HepG2 (cell line): ENCODE results near the gene KRTAP10-5. TPM values are rescaled to one million over a fixed set of nuclear protein-coding genes. Genes with fewer than 3 reads are reported as not detected.

Experiments
- ATAC-seq: fragments of 200-7000 bp; cut with Tn5 transposase; 3 replicates; pipeline ENCODE4 v1.9.1; 2020; ENCODE audit warnings: mild to moderate bottlenecking, moderate library complexity
- BruUV-seq: library from RNA; stranded (reverse); fragments of 400-500 nt; replicated peaks from 2 replicates; lab custom pipeline; 2021; lab: Mats Ljungman, UMichigan
- CTCF ChIA-PET: fragments of 300-600 bp; formaldehyde crosslinking; extraction: SDS; loops from one replicate; lab custom pipeline; 2021; ENCODE audit warnings: low total read pairs, inconsistent platforms, low intra/inter-chr PET ratio; lab: Yijun Ruan, JAX
- POLR2A ChIA-PET: fragments of 350-600 bp; sonication (Branson Sonifier 250); formaldehyde crosslinking; loops from one replicate; lab custom pipeline; 2020; ENCODE audit warnings: antibody characterized with exemption, inconsistent platforms; lab: Yijun Ruan, JAX
- DNase-seq: peaks from one replicate; pipeline ENCODE4 v3.0.0-alpha.2; 2015; ENCODE audit warnings: low spot score
- FAIRE-seq: peaks from 3 replicates; lab custom pipeline; 2011; peaks lifted over from hg19 to GRCh38; lab: Jason Lieb, UNC
- H2AFZ ChIP-seq: one replicate; pipeline ENCODE4 v1.6.1; 2011; ENCODE audit warnings: low read length, inconsistent platforms
- H3K27ac ChIP-seq: fragments of 300-600 bp; 3 replicates; pipeline ENCODE4 v1.8.0; 2011; ENCODE audit warnings: mixed run types, mild to moderate bottlenecking, mixed read lengths, low read length, inconsistent platforms; ENCODE audit not compliant: insufficient read depth; ENCODE audit errors: extremely low read length
- H3K27me3 ChIP-seq, 2 experiments: fragments of 200-600 bp in 1 of 2; 2 replicates in 1 of 2; 3 replicates in 1 of 2; pipeline versions ENCODE4 v1.6.0 to v1.8.0; 2011; ENCODE audit warnings: low read length in 2 of 2, mild to moderate bottlenecking in 2 of 2, moderate library complexity in 2 of 2, inconsistent platforms in 1 of 2; ENCODE audit not compliant: insufficient read depth in 2 of 2, control insufficient read depth in 1 of 2
- H3K36me3 ChIP-seq, 2 experiments: fragments of 200-600 bp in 1 of 2; replicated peaks in 1 of 2; 2 replicates in 1 of 2; 3 replicates in 1 of 2; pipeline versions ENCODE4 v1.5.1 to v1.8.0; 2011; ENCODE audit warnings: low read length in 2 of 2, inconsistent platforms in 1 of 2; ENCODE audit not compliant: insufficient read depth in 2 of 2, control insufficient read depth in 1 of 2
- H3K4me1 ChIP-seq: 2 replicates; pipeline ENCODE4 v1.5.1; 2012; ENCODE audit warnings: low read length, inconsistent platforms; ENCODE audit not compliant: insufficient read depth
- H3K4me2 ChIP-seq: 2 replicates; pipeline ENCODE4 v1.6.0; 2011; ENCODE audit warnings: low read depth, low read length, inconsistent platforms
- H3K4me3 ChIP-seq, 3 experiments: fragments of 200-600 bp in 1 of 3; sonication (generic), shearing (Covaris generic) in 1 of 3; replicated peaks in 1 of 3; 2 replicates each; pipeline ENCODE4 v1.5.1; 2011 to 2016; ENCODE audit warnings: low read length in 3 of 3, inconsistent platforms in 2 of 3, low read depth in 2 of 3, mild to moderate bottlenecking in 2 of 3, control low read depth in 1 of 3, mixed read lengths in 1 of 3; ENCODE audit not compliant: insufficient read depth in 1 of 3
- H3K79me2 ChIP-seq: one replicate; pipeline ENCODE4 v1.6.1; 2011; ENCODE audit warnings: low read length, inconsistent platforms; ENCODE audit not compliant: insufficient read depth
- H3K9ac ChIP-seq: 2 replicates; pipeline ENCODE4 v1.6.0; 2011; ENCODE audit warnings: mild to moderate bottlenecking, low read depth, low read length, inconsistent platforms; ENCODE audit not compliant: insufficient read depth
- H3K9me3 ChIP-seq: 2 replicates; pipeline ENCODE4 v1.5.1; 2012; ENCODE audit warnings: mild to moderate bottlenecking, low read length
- H4K20me1 ChIP-seq: 2 replicates; pipeline ENCODE4 v1.6.0; 2011; ENCODE audit warnings: inconsistent platforms, mild to moderate bottlenecking, low read length, moderate library complexity; ENCODE audit not compliant: insufficient read depth
- CBX1 ChIP-seq: IDR thresholded peaks from one replicate; pipeline ENCODE4 v1.6.1; 2016; ENCODE audit warnings: antibody characterized with exemption, low read depth
- HOXA5 ChIP-seq: sonication (generic); formaldehyde crosslinking; IDR thresholded peaks from 2 replicates; pipeline ENCODE4 v1.4.0; 2020; ENCODE audit warnings: missing genetic modification reagents
- HOXD1 ChIP-seq: sonication (generic); formaldehyde crosslinking; IDR thresholded peaks from 2 replicates; pipeline ENCODE4 v1.5.0; 2020; ENCODE audit warnings: missing genetic modification reagents
- MAFK ChIP-seq, 2 experiments: IDR thresholded peaks in 1 of 2; conservative IDR thresholded peaks in 1 of 2; 2 replicates each; pipeline ENCODE4 v1.6.1; 2011; ENCODE audit warnings: improper control_type of control experiment in 2 of 2, low read length in 2 of 2
- MLLT10 ChIP-seq: sonication (generic); formaldehyde crosslinking; IDR thresholded peaks from 2 replicates; pipeline ENCODE4 v1.4.0; 2020; ENCODE audit warnings: missing genetic modification reagents
- SRSF1 ChIP-seq: fragments of 200-400 bp; formaldehyde crosslinking; optimal IDR thresholded peaks from 2 replicates; pipeline ENCODE3; 2017; ENCODE audit warnings: mild to moderate bottlenecking, low read depth, low read length, moderate library complexity
- ZNF329 ChIP-seq: sonication (generic); formaldehyde crosslinking; IDR thresholded peaks from 2 replicates; pipeline ENCODE4 v1.9.0; 2021; ENCODE audit warnings: low read depth, mild to moderate bottlenecking, missing genetic modification reagents
- ZNF460 ChIP-seq: sonication (generic); formaldehyde crosslinking; IDR thresholded peaks from 2 replicates; pipeline ENCODE4 v1.5.1; 2020; ENCODE audit warnings: missing genetic modification reagents, mild to moderate bottlenecking, borderline replicate concordance
- ZNF674 ChIP-seq: sonication (generic); formaldehyde crosslinking; IDR thresholded peaks from 2 replicates; pipeline ENCODE4 v1.5.0; 2020; ENCODE audit warnings: low read depth, mild to moderate bottlenecking, missing genetic modification reagents
- ZSCAN12 ChIP-seq: sonication (generic); formaldehyde crosslinking; IDR thresholded peaks from 2 replicates; pipeline ENCODE4 v1.9.0; 2021; ENCODE audit warnings: mild to moderate bottlenecking, missing genetic modification reagents
- WGBS: methylation state at CpG from one replicate; pipeline ENCODE4 v1.1.6; 2017; ENCODE audit warnings: low lambda C conversion rate; 5-methylcytosine and 5-hydroxymethylcytosine counted together
- in situ Hi-C: cut with HindIII; loops from 2 replicates; pipeline ENCODE4 v1.10.0; 2017; ENCODE audit warnings: low pct_unique_long_range_greater_than_20kb; ENCODE audit not compliant: extremely low pct_ligation_motif_present
- intact Hi-C: fragments of 100-400 bp; cut with micrococcal nuclease; formaldehyde crosslinking; loops from one replicate; pipeline ENCODE4 v1.10.0; 2022; ENCODE audit not compliant: unreplicated experiment
- polyA plus RNA-seq, 8 experiments: library from polyadenylated mRNA; depleted of rRNA in 3 of 8; stranded (reverse) in 7 of 8; unstranded in 1 of 8; fragments of >200 nt; fragmentation: Illumina TruSeq in 4 of 8; extraction: Trizol in 4 of 8; gene quantifications; 2 replicates each; pipeline versions ENCODE4 v1.2.1 to v1.2.3, GENCODE V29; 2011 to 2016; ENCODE audit warnings: low read depth in 4 of 8, missing spikeins in 1 of 8, mixed read lengths in 1 of 8; ENCODE audit not compliant: insufficient read depth in 1 of 8
- total RNA-seq, 5 experiments: library from RNA; depleted of rRNA; stranded (reverse); fragments of >200 nt; fragmentation: Illumina TruSeq; extraction: Trizol; gene quantifications; 2 replicates each; pipeline ENCODE4 v1.2.3, GENCODE V29; 2016; ENCODE audit warnings: low read depth in 1 of 5
- TF ChIP-seq, protein P1 (sequence below): sonication (generic); formaldehyde crosslinking; IDR thresholded peaks from 2 replicates; pipeline ENCODE4 v1.8.0; 2022; ENCODE audit warnings: low read depth, missing genetic modification reagents
- TF ChIP-seq, protein P2 (sequence below), 2 experiments: sonication (generic) in 1 of 2; formaldehyde crosslinking in 1 of 2; IDR thresholded peaks; 2 replicates each; pipeline versions ENCODE4 v1.4.0 to v1.6.1; 2016 to 2020; ENCODE audit warnings: borderline replicate concordance in 1 of 2, low read depth in 1 of 2, mild to moderate bottlenecking in 1 of 2, missing genetic modification reagents in 1 of 2

The KRTAP10-5 gene
- total and polyA plus RNA-seq, 2 of the 13 experiments (the other 11 are each of a cell fraction or from before 2014, with no cell fraction given), result not detected

DNA sequence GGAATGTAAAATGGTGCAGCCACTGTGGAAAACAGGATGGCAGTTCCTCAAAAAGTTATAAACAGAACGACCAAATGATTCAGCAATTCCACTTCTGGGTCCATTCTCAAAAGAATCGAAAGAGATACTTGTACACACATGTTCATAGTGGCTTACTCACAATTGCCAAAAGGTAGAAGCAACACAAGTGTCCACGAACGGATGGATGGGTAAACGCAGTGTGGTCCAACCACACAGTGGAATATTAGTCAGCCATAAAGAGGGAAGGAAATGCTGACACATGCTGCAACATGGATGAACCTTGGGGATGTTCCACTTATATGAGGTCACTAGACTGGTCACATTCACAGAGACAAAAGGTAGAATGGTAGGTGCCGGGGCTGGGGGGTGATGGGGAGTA, 45.7 kb downstream of the KRTAP10-5 start:
- Histone ChIP-seq H3K4me2 (no peak overlapping the region), H3K4me1 (no peaks in the 10 kb centered on the region), H4K20me1 (no peaks in the 10 kb centered on the region), H3K4me3 (no peak overlapping the region)
- in situ Hi-C loops, result no loop called here
- FAIRE-seq (no peak), ATAC-seq (no peak)
- POLR2A ChIA-PET, result no interaction called here
- peak in 1 of 2 experiments; percentile 35; a peak in 1 of 4 replicates for TF ChIP-seq MAFK (conservative IDR thresholded peaks at IDR 0.05 in 1 of 2, IDR thresholded peaks at IDR 0.05 in 1 of 2; ENCODE audit: low read length in 2 of 2)
- TF ChIP-seq ZNF460 (CRISPR knock-in tag), result no peak
- TF ChIP-seq SRSF1, result no peak
- no peak for TF ChIP-seq ZNF674 (CRISPR knock-in tag)
- TF ChIP-seq, protein P1, sequence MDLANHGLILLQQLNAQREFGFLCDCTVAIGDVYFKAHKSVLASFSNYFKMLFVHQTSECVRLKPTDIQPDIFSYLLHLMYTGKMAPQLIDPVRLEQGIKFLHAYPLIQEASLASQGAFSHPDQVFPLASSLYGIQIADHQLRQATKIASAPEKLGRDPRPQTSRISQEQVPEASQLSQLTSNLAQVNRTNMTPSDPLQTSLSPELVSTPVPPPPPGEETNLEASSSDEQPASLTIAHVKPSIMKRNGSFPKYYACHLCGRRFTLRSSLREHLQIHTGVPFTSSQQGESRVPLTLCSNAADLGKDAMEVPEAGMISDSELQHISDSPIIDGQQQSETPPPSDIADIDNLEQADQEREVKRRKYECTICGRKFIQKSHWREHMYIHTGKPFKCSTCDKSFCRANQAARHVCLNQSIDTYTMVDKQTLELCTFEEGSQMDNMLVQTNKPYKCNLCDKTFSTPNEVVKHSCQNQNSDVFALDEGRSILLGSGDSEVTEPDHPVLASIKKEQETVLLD (CRISPR knock-in tag), result no peak
- TF ChIP-seq, all 625 proteins: peak for 1
- H3K9me3 ChIP-seq, result no peaks in the 10 kb centered on the region
- DNase-seq, result no peak
- no peaks in the 10 kb centered on the region for H3K79me2 ChIP-seq
- H3K36me3 ChIP-seq, result no peaks in the 10 kb centered on the region
- H2AFZ ChIP-seq, result no peak overlapping the region
- CTCF ChIA-PET, result no interaction called here
- no peak overlapping the region for H3K27ac ChIP-seq
- H3K9ac ChIP-seq, result no peak overlapping the region
- WGBS, result 61% methylated on average over 6 of the region's 6 CpGs
- H3K27me3 ChIP-seq, result peaks cover 0 to 14% of the 10 kb centered on the region in 2 experiments; a peak in 2 of 5 replicates
- intact Hi-C loops, result no loop called here
- no TSS peak for BruUV-seq

DNA sequence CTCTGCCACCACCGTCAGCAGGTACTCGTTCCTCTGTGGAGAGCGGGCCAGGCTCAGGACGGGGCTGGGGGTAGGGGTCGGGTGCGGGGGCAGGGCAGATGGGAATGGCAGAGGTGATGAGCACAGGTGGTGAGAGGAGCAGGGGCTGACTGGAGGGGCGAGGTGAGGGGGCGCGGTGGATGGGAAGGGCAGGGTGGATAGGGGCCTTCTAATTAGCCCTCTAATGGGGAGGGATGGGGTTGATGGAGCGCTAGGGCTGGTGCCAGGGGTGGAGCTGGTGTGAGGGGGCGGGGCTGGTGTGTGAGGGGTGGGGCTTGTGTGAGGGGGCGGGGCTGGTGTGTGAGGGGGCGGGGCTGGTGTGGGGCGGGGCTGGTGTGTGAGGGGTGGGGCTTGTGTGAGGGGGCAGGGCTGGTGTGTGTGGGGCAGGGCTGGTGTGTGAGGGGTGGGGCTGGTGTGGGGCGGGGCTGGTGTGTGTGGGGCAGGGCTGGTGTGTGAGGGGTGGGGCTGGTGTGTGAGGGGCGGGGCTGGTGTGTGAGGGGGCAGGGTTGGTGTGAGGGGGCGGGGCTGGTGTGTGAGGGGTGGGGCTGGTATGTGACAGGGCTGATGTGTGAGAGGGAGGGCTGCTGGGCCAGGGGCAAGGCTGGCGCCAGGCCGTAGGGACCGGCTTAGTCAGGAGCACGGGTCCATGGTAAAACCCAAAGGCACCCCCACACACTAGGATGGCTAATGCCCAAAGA, 46.3 kb downstream of the KRTAP10-5 start:
- Histone ChIP-seq H3K27me3 (peaks cover 0 to 14% of the 10 kb centered on the region in 2 experiments; a peak in 2 of 5 replicates), H3K4me1 (no peaks in the 10 kb centered on the region), H3K79me2 (no peaks in the 10 kb centered on the region), H3K4me2 (no peak overlapping the region), H4K20me1 (no peaks in the 10 kb centered on the region), H3K9ac (no peak overlapping the region), H3K36me3 (no peaks in the 10 kb centered on the region), H3K27ac (no peak overlapping the region), H3K9me3 (no peaks in the 10 kb centered on the region), H2AFZ (no peak overlapping the region), H3K4me3 (no peak overlapping the region)
- DNase-seq, result no peak
- FAIRE-seq, result no peak
- ATAC-seq, result no peak
- 74% methylated on average over 20 of the region's 21 CpGs for WGBS
- BruUV-seq, result no TSS peak
- ChIA-PET POLR2A (no interaction called here), CTCF (no interaction called here)
- intact Hi-C loops (no loop called here), in situ Hi-C loops (no loop called here)
- TF ChIP-seq ZNF329 (CRISPR knock-in tag), result no peak
- TF ChIP-seq HOXA5, result no peak
- no peak for TF ChIP-seq CBX1
- no peak for TF ChIP-seq ZSCAN12 (CRISPR knock-in tag)
- TF ChIP-seq HOXD1, result no peak
- TF ChIP-seq MLLT10 (CRISPR knock-in tag), result no peak
- TF ChIP-seq, protein P2, sequence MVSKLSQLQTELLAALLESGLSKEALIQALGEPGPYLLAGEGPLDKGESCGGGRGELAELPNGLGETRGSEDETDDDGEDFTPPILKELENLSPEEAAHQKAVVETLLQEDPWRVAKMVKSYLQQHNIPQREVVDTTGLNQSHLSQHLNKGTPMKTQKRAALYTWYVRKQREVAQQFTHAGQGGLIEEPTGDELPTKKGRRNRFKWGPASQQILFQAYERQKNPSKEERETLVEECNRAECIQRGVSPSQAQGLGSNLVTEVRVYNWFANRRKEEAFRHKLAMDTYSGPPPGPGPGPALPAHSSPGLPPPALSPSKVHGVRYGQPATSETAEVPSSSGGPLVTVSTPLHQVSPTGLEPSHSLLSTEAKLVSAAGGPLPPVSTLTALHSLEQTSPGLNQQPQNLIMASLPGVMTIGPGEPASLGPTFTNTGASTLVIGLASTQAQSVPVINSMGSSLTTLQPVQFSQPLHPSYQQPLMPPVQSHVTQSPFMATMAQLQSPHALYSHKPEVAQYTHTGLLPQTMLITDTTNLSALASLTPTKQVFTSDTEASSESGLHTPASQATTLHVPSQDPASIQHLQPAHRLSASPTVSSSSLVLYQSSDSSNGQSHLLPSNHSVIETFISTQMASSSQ (IDR thresholded peaks at IDR 0.05; ENCODE audit: low read depth), result no peak
- TF ChIP-seq, protein P2 (CRISPR knock-in tag; IDR thresholded peaks at IDR 0.05; ENCODE audit: borderline replicate concordance), result no peak
